ENCODE measurements around the gene FSD2. TPM values are rescaled to one million over a fixed set of nuclear protein-coding genes. Genes with fewer than 3 reads are reported as not detected.

Gene FSD2
- total and polyA plus RNA-seq, 9 of the 15 experiments (the other 6 are each of a cell fraction or from before 2014, with no cell fraction given), result 0.01 to 0.06 TPM; not detected in 7

- DNase-seq (ENCODE audit: extremely low read depth in 1 of 4, low spot score in 3 of 4), result no peak
- in situ Hi-C loops (cut with MboI), result no loop called here
- TF ChIP-seq MEIS2 (IDR thresholded peaks at IDR 0.05; ENCODE audit: partially characterized antibody), result no peak
- no peak for TF ChIP-seq ZNF134 (CRISPR knock-in tag; conservative IDR thresholded peaks at IDR 0.05)
- no peak for TF ChIP-seq NFATC3 (IDR thresholded peaks at IDR 0.05)
- no peak for TF ChIP-seq HNRNPUL1 (IDR thresholded peaks at IDR 0.05; ENCODE audit: low read length)
- no peak for TF ChIP-seq ZNF232 (CRISPR knock-in tag; IDR thresholded peaks at IDR 0.05)
- TF ChIP-seq EGR1 (conservative IDR thresholded peaks at IDR 0.05), result peak; percentile 73
- TF ChIP-seq SUPT5H (IDR thresholded peaks at IDR 0.05), result no peak
- ChIA-PET POLR2A (interaction anchor here (0.6 kb wide), 1 partner anchor 21 kb away, joined by 3 read pairs; no protein-coding TSS in a partner anchor), CTCF (ENCODE audit: low intra/inter-chr PET ratio) (no interaction called here)
- Histone ChIP-seq H3K27me3 (ENCODE audit: control insufficient read depth in 2 of 2, insufficient read depth in 2 of 2, low read length in 2 of 2) (no peaks in the 10 kb centered on the region), H3K4me3 (no peak overlapping the region), H3K9me3 (replicated peaks; ENCODE audit: control insufficient read depth, insufficient read depth, low read depth, low read length) (no peaks in the 10 kb centered on the region), H2AFZ (ENCODE audit: low read depth, low read length) (peak overlapping the region; percentile 90), H3K27ac (ENCODE audit: extremely low read depth, low read depth, low read length) (no peak overlapping the region; the same call in 2 of the 3 replicates), H3K9ac (ENCODE audit: insufficient read depth in 1 of 2, low read depth in 2 of 2, low read length in 2 of 2) (peak overlapping the region in 1 of 2 experiments; percentile 88; a peak in 1 of 4 replicates), H3K36me3 (ENCODE audit: control insufficient read depth, insufficient read depth, low read length) (peaks cover 8% of the 10 kb centered on the region; the same call in 2 of the 3 replicates), H3K4me2 (ENCODE audit: insufficient read depth, low read length) (peak overlapping the region; percentile 95), H4K20me1 (replicated peaks; ENCODE audit: control insufficient read depth, insufficient read depth, low read length) (0 out of 2 replicates have a peak, but pooled peaks cover 2% of the 10 kb centered on the region), H3K79me2 (ENCODE audit: control insufficient read depth, insufficient read depth, low read length) (peaks cover 34% of the 10 kb centered on the region), H3K9me1 (ENCODE audit: control insufficient read depth, insufficient read depth, low read length) (no peaks in the 10 kb centered on the region), H3K4me1 (replicated peaks in 1 of 2; ENCODE audit: control insufficient read depth in 2 of 2, insufficient read depth in 2 of 2, low read length in 2 of 2) (peaks cover 22 to 25% of the 10 kb centered on the region in 2 experiments; a peak in 4 of 5 replicates)
- BruUV-seq (replicated peaks), result no TSS peak
- WGBS (ENCODE audit: insufficient coverage, low coverage, missing lambda C conversion rate), result 49% methylated on average over 9 of the region's 11 CpGs
- ATAC-seq, result no peak
- intact Hi-C loops (cut with micrococcal nuclease), result loop anchor here (5.0 to 10.0 kb wide), 2 partner anchors 126 to 163 kb away; partner anchors contain the start of gene CPEB1
- FAIRE-seq, result peak; percentile 11
Observed at GRCh38 chr15:82807920-82808633, 2.2 kb upstream of the FSD2 start.
